ENCODE measurements around the gene LDLRAD4. TPM values are rescaled to one million over a fixed set of nuclear protein-coding genes. Genes with fewer than 3 reads are reported as not detected.

The LDLRAD4 gene
- total and polyA plus RNA-seq, 2 donors (not counting 1 experiment from before 2014, with no cell fraction given): 13.9 to 35.7 TPM

DNA sequence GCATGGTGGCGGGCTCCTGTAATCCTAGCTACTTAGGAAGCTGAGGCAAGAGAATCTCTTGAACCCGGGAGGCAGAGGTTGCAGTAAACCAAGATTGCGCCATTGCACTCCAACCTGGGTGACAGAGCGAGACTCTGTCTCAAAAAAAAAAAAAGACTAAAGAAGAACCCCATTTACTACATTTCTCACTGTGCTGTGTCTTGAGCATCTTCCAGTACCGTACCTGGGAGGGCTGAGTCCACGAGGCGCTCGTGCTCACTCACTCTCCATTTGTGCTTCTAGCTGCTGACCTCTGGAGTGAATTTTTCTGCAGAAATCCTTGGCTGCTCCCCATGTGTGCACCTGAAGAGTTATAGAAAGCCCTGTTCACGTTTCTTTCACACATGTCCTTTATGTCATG is 204.8 kb downstream of the LDLRAD4 start:
- peaks cover 0 to 6% of the 10 kb centered on the region in 2 donors for H3K4me1 ChIP-seq (ENCODE audit: control insufficient read depth in 2 of 2, insufficient read depth in 2 of 2, low read length in 2 of 2)
- no peak for TF ChIP-seq EZH2 (IDR thresholded peaks at IDR 0.05; ENCODE audit: borderline replicate concordance, insufficient read depth, low read depth, low read length, poor library complexity, severe bottlenecking)
- no peak for TF ChIP-seq CTCF (IDR thresholded peaks at IDR 0.05)
- H3K9me3 Mint-ChIP-seq (ENCODE audit: insufficient read depth): no peaks in the 10 kb centered on the region
- H3K4me3 Mint-ChIP-seq: no peak overlapping the region
- no peaks in the 10 kb centered on the region for H3K27me3 ChIP-seq (replicated peaks in 1 of 4; ENCODE audit: control extremely low read depth in 1 of 4, control insufficient read depth in 3 of 4, insufficient read depth in 4 of 4, low read length in 3 of 4)
- WGBS (ENCODE audit: insufficient coverage): 96% methylated on average over 7 of the region's 9 CpGs
- intact Hi-C loops (cut with micrococcal nuclease): no loop called here
- H3K27ac ChIP-seq (ENCODE audit: low read length in 2 of 2): no peak overlapping the region
- no peaks in the 10 kb centered on the region for H4K20me1 ChIP-seq (ENCODE audit: control insufficient read depth, insufficient read depth, low read length, poor library complexity, severe bottlenecking)
- no peaks in the 10 kb centered on the region for H3K4me1 Mint-ChIP-seq
- no peaks in the 10 kb centered on the region for H3K79me2 ChIP-seq (ENCODE audit: control insufficient read depth, insufficient read depth, low read length)
- no peak overlapping the region for H3K4me2 ChIP-seq (replicated peaks; ENCODE audit: low read depth, low read length, poor library complexity, severe bottlenecking)
- no peak overlapping the region for H3K4me3 ChIP-seq (ENCODE audit: control extremely low read depth in 1 of 5, extremely low read depth in 1 of 5, insufficient read depth in 1 of 5, low read depth in 2 of 5, low read length in 4 of 5)
- ChIA-PET CTCF (no interaction called here), POLR2A (interaction anchor here (0.7 kb wide), 1 partner anchor 27 kb away, joined by 4 read pairs; no protein-coding TSS in a partner anchor)
- no peak overlapping the region for H3K27ac Mint-ChIP-seq
- no peak overlapping the region for H3K9ac ChIP-seq (ENCODE audit: low read length)
- no peak for DNase-seq
- no peaks in the 10 kb centered on the region for H3K9me3 ChIP-seq (ENCODE audit: control extremely low read depth in 1 of 3, control insufficient read depth in 2 of 3, insufficient read depth in 1 of 3, low read length in 2 of 3)
- no peaks in the 10 kb centered on the region for H3K36me3 ChIP-seq (replicated peaks in 1 of 2; ENCODE audit: control extremely low read depth in 1 of 2, control insufficient read depth in 1 of 2, extremely low read depth in 1 of 2, insufficient read depth in 2 of 2, low read length in 1 of 2)
- H3K27me3 Mint-ChIP-seq: peaks cover 4% of the 10 kb centered on the region
- no peak for ATAC-seq (ENCODE audit: low read depth)
- H2AFZ ChIP-seq (ENCODE audit: insufficient read depth, low read depth, low read length, poor library complexity, severe bottlenecking): no peak overlapping the region

DNA sequence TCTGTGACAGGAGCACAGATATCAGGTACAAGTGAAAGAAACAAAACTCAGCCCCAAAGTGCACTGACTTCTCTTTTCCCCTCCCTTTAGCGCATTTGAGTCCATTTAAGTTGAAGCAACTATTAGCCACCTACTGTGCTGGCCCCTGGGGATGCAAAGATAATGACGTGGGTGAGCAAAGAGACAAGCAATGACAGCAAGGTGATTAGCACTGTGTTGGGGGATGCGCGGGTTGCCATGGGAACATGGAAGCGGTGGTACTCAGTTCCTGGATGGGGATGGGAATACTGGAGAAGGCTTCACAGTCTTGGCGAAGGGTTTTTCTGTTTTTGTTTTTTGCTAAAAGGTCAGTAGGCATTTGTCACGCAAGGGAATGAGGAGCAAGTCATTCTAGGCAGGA is 205.8 kb downstream of the LDLRAD4 start:
- Mint-ChIP-seq H3K9me3 (ENCODE audit: insufficient read depth) (no peaks in the 10 kb centered on the region), H3K4me3 (no peak overlapping the region), H3K4me1 (no peaks in the 10 kb centered on the region), H3K27ac (no peak overlapping the region), H3K27me3 (peaks cover 10% of the 10 kb centered on the region)
- Histone ChIP-seq H3K27ac (ENCODE audit: low read length in 2 of 2) (no peak overlapping the region), H2AFZ (ENCODE audit: insufficient read depth, low read depth, low read length, poor library complexity, severe bottlenecking) (no peak overlapping the region), H3K27me3 (replicated peaks in 1 of 4; ENCODE audit: control extremely low read depth in 1 of 4, control insufficient read depth in 3 of 4, insufficient read depth in 4 of 4, low read length in 3 of 4) (no peaks in the 10 kb centered on the region), H3K79me2 (ENCODE audit: control insufficient read depth, insufficient read depth, low read length) (no peaks in the 10 kb centered on the region), H3K9me3 (ENCODE audit: control extremely low read depth in 1 of 3, control insufficient read depth in 2 of 3, insufficient read depth in 1 of 3, low read length in 2 of 3) (no peaks in the 10 kb centered on the region), H3K36me3 (replicated peaks in 1 of 2; ENCODE audit: control extremely low read depth in 1 of 2, control insufficient read depth in 1 of 2, extremely low read depth in 1 of 2, insufficient read depth in 2 of 2, low read length in 1 of 2) (no peaks in the 10 kb centered on the region), H3K4me2 (replicated peaks; ENCODE audit: low read depth, low read length, poor library complexity, severe bottlenecking) (no peak overlapping the region), H4K20me1 (ENCODE audit: control insufficient read depth, insufficient read depth, low read length, poor library complexity, severe bottlenecking) (no peaks in the 10 kb centered on the region), H3K4me3 (ENCODE audit: control extremely low read depth in 1 of 5, extremely low read depth in 1 of 5, insufficient read depth in 1 of 5, low read depth in 2 of 5, low read length in 4 of 5) (no peak overlapping the region), H3K4me1 (ENCODE audit: control insufficient read depth in 2 of 2, insufficient read depth in 2 of 2, low read length in 2 of 2) (peaks cover 0 to 6% of the 10 kb centered on the region in 2 donors), H3K9ac (ENCODE audit: low read length) (no peak overlapping the region)
- intact Hi-C loops (cut with micrococcal nuclease): no loop called here
- POLR2A ChIA-PET: no interaction called here
- CTCF ChIA-PET: no interaction called here
- ATAC-seq (ENCODE audit: low read depth) (no peak), DNase-seq (no peak)
- TF ChIP-seq CTCF (IDR thresholded peaks at IDR 0.05) (no peak), EZH2 (IDR thresholded peaks at IDR 0.05; ENCODE audit: borderline replicate concordance, insufficient read depth, low read depth, low read length, poor library complexity, severe bottlenecking) (no peak)
- WGBS (ENCODE audit: insufficient coverage): 94% methylated on average over 6 of the region's 7 CpGs
